ENCODE measurements around the gene DNAJC25.

Gene DNAJC25

DNA sequence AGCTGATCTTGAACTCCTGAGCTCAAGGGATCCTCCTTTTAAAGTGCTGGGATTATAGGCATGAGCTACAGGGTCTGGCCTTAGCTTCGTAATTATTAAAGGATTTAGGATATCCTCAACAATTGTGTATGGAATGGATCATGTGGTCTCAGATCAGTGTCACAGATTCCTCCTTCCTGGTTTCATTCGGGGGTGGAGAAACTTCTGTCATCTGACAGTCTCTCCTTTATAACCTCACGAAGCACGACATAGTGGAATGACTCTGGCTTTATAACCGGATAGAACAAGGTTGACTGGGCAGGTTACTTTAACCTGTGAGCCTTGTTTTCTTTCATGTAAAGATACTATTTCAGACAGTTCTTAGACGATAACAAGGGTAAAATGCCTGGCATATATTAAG is 25.9 kb downstream of the DNAJC25 start:
- TF ChIP-seq, protein P1, sequence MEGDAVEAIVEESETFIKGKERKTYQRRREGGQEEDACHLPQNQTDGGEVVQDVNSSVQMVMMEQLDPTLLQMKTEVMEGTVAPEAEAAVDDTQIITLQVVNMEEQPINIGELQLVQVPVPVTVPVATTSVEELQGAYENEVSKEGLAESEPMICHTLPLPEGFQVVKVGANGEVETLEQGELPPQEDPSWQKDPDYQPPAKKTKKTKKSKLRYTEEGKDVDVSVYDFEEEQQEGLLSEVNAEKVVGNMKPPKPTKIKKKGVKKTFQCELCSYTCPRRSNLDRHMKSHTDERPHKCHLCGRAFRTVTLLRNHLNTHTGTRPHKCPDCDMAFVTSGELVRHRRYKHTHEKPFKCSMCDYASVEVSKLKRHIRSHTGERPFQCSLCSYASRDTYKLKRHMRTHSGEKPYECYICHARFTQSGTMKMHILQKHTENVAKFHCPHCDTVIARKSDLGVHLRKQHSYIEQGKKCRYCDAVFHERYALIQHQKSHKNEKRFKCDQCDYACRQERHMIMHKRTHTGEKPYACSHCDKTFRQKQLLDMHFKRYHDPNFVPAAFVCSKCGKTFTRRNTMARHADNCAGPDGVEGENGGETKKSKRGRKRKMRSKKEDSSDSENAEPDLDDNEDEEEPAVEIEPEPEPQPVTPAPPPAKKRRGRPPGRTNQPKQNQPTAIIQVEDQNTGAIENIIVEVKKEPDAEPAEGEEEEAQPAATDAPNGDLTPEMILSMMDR (conservative IDR thresholded peaks at IDR 0.05; ENCODE audit: low read length): no peak
- H3K4me3 ChIP-seq (ENCODE audit: low read length): no peak overlapping the region
- no peak for DNase-seq (ENCODE audit: low read depth)

DNA sequence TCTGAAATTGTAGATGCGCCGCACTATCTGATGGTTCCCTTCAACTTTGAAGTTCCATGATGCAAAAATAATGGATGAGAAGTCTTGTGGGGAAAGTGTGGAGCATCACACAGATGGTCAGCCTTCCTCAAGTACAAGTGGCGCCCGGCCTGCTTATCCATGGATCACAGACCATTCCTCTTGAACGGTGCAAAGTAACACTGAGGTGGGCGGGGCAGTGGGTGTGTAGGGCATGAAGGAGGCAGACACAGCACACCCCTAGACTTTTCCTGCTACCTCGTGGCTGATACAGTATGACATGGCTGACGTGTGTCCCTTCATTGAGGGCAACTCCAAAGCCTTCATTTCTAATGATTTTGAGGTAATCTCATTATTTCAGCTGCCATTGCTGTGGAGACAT is 27.8 kb downstream of the DNAJC25 start:
- no peak overlapping the region for H3K4me3 ChIP-seq (ENCODE audit: low read length)
- TF ChIP-seq, protein P1 (conservative IDR thresholded peaks at IDR 0.05; ENCODE audit: low read length): no peak
- DNase-seq (ENCODE audit: low read depth): no peak

GRCh38 chr9:111659691-111660090 is 28.6 kb downstream of the DNAJC25 start:
- TF ChIP-seq, protein P1 (conservative IDR thresholded peaks at IDR 0.05; ENCODE audit: low read length): no peak
- DNase-seq (ENCODE audit: low read depth): no peak
- no peak overlapping the region for H3K4me3 ChIP-seq (ENCODE audit: low read length)

GRCh38 chr9:111661150-111661801 is 30.1 kb downstream of the DNAJC25 start, which contains the start of gene GNG10:
Gene GNG10 (plus strand): TSS chr9:111661605. CDS start chr9:111661635, 30 bp downstream.
- DNase-seq (ENCODE audit: low read depth): peak; percentile 54
- TF ChIP-seq, protein P1 (conservative IDR thresholded peaks at IDR 0.05; ENCODE audit: low read length): no peak
- peak within 1 kb of the TSS; percentile 80 for H3K4me3 ChIP-seq (ENCODE audit: low read length)

GRCh38 chr9:111661802-111662521 is 30.8 kb downstream of the DNAJC25 start:
- DNase-seq (ENCODE audit: low read depth): peak; percentile 35
- TF ChIP-seq, protein P1 (conservative IDR thresholded peaks at IDR 0.05; ENCODE audit: low read length): no peak
- peak overlapping the region; percentile 80 for H3K4me3 ChIP-seq (ENCODE audit: low read length)

GRCh38 chr9:111662576-111663300 is 31.6 kb downstream of the DNAJC25 start:
- peak overlapping the region; percentile 80 for H3K4me3 ChIP-seq (ENCODE audit: low read length)
- TF ChIP-seq, protein P1 (conservative IDR thresholded peaks at IDR 0.05; ENCODE audit: low read length): no peak
- no peak for DNase-seq (ENCODE audit: low read depth)

Data from AG10803 (cell line).